Choroid plexus epithelial cell (primary cell): ENCODE data around the gene CA14.

Source experiments
- DNase-seq: peaks from one replicate; pipeline ENCODE4 v3.0.0-alpha.2; 2010; ENCODE audit warnings: low read depth
- H3K4me3 ChIP-seq: 2 replicates; pipeline ENCODE4 v1.5.1; 2011; ENCODE audit warnings: low read depth, mild to moderate bottlenecking, control low read depth, low read length, moderate library complexity
- TF ChIP-seq, protein P1 (sequence below): conservative IDR thresholded peaks from 2 replicates; pipeline ENCODE4 v1.5.1; 2011; ENCODE audit warnings: low read depth, mild to moderate bottlenecking, control low read depth, inconsistent platforms, low read length, moderate library complexity

The CA14 gene

DNA sequence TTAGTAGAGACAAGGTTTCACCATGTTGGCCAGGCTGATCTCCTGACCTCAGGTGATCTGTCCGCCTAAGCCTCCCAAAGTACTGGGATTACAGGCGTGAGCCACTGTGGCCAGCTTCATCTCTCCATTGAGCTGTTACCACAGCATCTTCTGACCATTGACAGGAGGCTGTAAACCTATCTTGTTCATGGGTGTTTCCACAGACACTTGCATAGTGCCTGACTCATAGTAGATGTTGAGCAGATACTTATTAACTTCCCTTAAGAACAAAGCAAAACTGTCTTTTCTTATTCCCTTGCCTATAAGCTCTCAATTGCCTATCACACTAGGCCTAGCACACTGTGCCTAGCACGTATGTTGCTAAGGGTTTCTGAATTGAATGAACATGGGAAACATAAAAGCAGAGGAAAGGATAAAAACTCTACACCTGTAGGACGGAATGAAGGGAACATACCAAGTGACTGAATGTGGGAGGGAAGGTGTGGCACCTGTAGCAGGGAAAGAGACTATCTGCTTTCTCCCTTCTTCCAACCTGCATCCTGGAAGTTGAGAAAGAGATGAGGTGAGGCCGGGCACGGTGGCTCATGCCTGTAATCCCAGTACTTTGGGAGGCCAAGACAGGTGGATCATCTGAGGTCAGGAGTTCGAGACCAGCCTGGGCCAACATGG is 13.9 kb downstream of the CA14 start:
- no peak for DNase-seq
- no peak overlapping the region for H3K4me3 ChIP-seq
- TF ChIP-seq, protein P1, sequence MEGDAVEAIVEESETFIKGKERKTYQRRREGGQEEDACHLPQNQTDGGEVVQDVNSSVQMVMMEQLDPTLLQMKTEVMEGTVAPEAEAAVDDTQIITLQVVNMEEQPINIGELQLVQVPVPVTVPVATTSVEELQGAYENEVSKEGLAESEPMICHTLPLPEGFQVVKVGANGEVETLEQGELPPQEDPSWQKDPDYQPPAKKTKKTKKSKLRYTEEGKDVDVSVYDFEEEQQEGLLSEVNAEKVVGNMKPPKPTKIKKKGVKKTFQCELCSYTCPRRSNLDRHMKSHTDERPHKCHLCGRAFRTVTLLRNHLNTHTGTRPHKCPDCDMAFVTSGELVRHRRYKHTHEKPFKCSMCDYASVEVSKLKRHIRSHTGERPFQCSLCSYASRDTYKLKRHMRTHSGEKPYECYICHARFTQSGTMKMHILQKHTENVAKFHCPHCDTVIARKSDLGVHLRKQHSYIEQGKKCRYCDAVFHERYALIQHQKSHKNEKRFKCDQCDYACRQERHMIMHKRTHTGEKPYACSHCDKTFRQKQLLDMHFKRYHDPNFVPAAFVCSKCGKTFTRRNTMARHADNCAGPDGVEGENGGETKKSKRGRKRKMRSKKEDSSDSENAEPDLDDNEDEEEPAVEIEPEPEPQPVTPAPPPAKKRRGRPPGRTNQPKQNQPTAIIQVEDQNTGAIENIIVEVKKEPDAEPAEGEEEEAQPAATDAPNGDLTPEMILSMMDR = no peak

DNA sequence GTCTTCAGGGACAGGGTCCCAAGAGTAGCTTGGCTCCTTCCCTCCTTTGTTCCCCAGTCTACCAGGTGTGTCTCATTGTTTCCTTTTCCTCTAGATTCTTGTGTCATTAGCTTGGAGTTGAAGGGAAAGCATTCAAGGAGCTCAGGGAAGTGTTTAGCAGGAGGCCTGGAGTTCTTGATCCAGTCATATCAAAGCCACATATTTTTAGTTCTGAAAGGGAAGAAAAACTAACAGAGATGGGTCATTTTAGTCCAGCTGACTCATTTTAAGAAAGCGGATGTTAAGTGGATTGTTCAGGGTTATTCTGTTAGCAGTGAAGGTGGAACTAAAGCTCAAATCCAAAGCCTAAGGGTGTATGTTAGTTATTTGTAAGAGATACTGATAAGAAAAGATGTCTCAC is 15.7 kb downstream of the CA14 start:
- DNase-seq = no peak

DNA sequence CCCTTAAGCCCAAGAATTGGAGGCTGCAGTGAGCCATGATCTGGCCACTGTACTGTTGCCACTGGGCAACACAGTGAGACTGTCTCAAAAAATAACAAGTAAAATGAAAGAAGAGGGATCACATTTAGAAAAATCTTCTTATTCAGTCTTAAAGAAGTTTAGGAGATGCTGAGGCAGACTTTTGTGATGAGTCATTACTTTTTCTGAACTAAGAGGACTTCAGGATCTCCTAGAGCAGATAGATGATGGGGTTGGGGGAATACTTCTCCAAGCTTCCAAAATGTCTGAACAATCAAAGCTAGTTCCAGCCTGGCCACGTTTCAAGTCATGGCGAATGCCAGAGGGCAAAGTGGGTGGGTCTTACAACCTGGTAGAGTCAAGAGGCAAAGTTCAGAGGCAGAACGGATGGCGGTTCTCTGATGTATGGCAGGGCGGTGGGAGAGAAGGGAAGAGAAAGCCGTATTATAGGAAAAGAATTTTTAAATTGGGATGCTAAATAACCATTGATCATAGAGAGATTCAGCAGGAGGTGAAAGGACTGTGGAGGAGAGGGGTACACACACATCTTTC is 22.6 kb downstream of the CA14 start:
- DNase-seq = no peak
- TF ChIP-seq, protein P1 = no peak
- H3K4me3 ChIP-seq = no peak overlapping the region

More for the DNA sequence above, 15.7 kb downstream of the CA14 start:
- TF ChIP-seq, protein P1 = no peak
- peak overlapping the region; percentile 56 for H3K4me3 ChIP-seq

DNA sequence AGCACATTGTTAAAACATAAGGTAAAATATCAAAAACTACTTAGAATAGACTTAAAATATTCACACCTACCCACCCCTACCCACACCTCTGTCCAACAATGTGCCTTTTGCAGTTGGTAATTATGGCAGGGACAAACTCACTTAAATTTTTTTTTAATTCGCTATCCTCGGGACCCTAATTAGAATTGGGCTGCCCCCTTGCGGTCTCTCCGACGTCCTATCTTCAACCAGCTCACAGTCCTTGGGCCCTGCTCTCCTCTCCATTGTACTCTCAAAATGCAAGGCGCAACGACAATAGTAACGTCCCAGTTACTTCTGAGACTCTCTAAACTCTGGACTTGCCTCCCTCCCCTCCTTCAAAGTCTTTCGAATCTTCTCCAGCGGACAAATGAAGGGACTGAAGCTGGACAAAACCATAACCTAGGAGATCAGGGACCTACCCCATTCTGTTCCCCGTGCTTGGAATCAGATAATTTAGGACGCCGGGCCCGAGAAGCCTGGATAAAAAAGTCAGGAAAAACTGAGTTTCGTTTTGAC is 23.7 kb downstream of the CA14 start:
- peak overlapping the region; percentile 63 for H3K4me3 ChIP-seq
- TF ChIP-seq, protein P1 = peak; percentile 84
- peak; percentile 80 for DNase-seq

DNA sequence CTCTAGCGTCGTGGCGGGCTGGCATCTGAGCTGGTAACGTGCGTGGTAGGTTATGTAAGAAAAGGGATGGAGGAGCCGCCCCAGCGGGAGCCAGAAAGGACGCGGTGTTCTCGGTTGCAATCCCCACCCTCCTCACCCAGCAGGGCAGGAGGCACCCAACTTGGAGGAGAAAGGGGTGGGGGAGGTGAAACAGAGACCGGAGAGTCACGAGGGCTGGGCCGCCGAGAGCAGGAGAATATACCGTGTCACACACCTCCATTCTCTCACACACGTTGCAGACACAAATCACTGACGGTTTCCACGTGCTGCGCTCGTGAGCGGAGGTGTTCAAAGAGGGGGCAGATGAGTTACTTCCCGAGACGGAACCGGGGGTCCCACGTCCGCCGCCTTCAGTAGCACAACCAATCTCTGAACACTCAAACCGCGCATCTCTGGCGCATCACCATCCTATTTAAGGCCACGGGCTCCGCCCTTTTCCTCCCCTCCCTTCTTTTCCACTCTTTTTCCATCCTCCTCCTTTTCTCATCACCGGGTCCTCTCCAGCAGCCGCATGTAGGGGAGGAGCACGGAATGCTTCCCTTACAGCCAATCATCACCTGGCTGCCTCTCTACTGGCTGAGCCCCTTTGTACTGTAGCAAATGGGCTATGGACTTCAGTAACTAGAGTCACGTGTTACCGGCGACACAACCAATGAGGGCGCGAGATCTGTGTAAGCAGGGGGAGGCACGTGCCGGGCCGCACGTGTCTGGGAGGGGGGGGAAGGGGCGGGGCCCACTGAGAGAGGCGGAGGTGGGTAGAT is 24.4 kb downstream of the CA14 start, which contains the start of gene CIART:
TSS of gene CIART (plus strand) at position 797 of the 800 bp plus-strand sequence. CDS start 714 bp downstream, outside the sequence.
- H3K4me3 ChIP-seq = peak within 1 kb of the TSS; percentile 63
- TF ChIP-seq, protein P1 = no peak

DNA sequence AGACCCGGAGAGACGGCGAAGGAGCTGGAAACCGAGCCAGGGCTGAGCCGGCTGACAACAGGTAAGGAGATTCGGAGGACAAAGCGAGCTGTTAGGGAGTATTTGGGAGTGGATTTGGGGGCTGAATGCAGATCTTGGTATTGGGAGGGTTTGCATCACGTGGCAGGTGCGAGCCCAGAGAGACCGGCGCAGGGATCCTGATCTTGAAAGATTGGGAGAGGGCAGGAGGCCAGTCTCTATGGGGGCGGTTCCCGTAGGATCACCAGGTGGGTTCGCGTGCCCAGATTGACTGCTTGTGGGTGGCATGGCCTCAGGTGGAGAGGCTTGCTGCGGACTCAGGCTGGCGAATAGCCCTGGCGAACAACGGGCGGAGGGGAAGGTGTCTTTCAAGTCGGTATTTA is 25.0 kb downstream of the CA14 start:
- no peak for DNase-seq

More for the DNA sequence above, 24.4 kb downstream of the CA14 start, which contains the start of gene CIART:
- DNase-seq = peak; percentile 99

More for the DNA sequence above, 25.0 kb downstream of the CA14 start:
- TF ChIP-seq, protein P1 = no peak
- H3K4me3 ChIP-seq = peak overlapping the region; percentile 57
